SH-SY5Y (cell line): ENCODE results near the gene C11orf86.

Source experiments
- GATA2 ChIP-seq: IDR thresholded peaks from 2 replicates; pipeline ENCODE4 v1.6.1; 2011; ENCODE audit warnings: mild to moderate bottlenecking, low read depth, low read length
- GATA3 ChIP-seq: IDR thresholded peaks from 2 replicates; pipeline ENCODE4 v1.6.1; 2011; ENCODE audit warnings: low read depth, mild to moderate bottlenecking, low read length, moderate library complexity

Gene C11orf86

DNA sequence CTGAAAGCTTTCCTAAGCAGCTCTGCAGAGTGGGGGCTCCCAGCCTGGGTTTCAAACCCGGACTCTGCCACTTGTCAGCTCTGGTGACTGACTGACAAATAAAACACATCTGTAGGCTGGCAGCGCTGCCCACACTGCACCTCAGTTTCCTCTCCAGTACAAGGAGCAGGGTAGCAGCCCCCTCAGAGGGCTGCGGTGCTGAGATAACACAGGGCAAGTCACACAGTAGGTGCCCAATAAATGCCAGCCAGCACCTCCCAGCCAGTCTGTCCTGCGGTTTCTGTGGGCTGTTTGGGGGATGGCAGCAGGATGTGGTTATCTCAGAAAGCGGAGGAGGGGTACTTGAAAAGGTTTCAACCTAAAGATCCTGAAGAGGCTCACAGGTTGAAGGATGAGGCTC lies 49.3 kb downstream of the C11orf86 start:
- TF ChIP-seq GATA2: no peak
- TF ChIP-seq GATA3: no peak

DNA sequence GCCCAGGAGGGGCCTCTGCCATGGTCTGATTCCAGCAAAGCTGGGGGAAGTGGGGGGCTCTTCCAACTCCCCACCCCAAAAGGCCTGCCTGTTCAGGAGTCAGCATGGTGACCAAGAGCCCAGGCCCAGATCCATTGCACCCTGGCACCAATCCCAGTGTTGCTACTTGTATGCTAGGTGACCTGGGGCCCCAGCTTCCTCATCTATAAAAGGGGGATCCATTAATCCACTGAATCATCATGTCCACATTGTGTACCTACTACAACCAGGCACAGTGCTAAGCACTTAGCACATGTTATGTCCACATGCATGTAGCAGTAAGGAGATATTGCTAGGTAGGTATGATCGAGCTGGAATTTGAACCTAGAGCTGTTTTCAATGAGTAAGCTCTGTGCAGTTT lies 49.9 kb downstream of the C11orf86 start:
- TF ChIP-seq GATA3 (no peak), GATA2 (no peak)

DNA sequence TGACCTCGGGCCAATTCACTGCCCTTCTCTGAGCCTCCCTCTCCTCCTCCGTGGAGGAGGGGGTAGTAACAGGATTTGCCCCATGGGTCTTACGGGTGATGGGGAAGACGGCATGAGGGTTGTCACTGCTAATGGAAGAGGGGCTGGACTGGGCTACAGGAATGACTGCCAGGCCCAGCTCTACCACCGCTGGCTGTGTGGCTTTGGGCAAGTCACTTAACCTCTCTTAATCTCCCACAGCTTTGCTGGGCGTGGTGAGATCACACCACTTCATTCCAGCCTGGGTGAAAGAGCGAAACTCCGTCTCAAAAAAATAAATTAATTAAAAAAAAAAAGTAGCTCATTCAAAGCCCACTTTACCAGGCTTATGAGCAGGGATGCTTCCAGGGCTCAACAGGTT lies 50.6 kb downstream of the C11orf86 start:
- TF ChIP-seq GATA2 (no peak), GATA3 (no peak)
